SH-SY5Y (cell line): ENCODE results near the gene WDR64.

Experiments
- GATA2 ChIP-seq: IDR thresholded peaks from 2 replicates; pipeline ENCODE4 v1.6.1; 2011; ENCODE audit warnings: mild to moderate bottlenecking, low read depth, low read length
- GATA3 ChIP-seq: IDR thresholded peaks from 2 replicates; pipeline ENCODE4 v1.6.1; 2011; ENCODE audit warnings: low read depth, mild to moderate bottlenecking, low read length, moderate library complexity

- TF ChIP-seq GATA3 (no peak), GATA2 (no peak)
Measured at GRCh38 chr1:241617426-241617825, 34.7 kb upstream of the WDR64 start.
